ENCODE measurements around the gene HOXC6.

DNA sequence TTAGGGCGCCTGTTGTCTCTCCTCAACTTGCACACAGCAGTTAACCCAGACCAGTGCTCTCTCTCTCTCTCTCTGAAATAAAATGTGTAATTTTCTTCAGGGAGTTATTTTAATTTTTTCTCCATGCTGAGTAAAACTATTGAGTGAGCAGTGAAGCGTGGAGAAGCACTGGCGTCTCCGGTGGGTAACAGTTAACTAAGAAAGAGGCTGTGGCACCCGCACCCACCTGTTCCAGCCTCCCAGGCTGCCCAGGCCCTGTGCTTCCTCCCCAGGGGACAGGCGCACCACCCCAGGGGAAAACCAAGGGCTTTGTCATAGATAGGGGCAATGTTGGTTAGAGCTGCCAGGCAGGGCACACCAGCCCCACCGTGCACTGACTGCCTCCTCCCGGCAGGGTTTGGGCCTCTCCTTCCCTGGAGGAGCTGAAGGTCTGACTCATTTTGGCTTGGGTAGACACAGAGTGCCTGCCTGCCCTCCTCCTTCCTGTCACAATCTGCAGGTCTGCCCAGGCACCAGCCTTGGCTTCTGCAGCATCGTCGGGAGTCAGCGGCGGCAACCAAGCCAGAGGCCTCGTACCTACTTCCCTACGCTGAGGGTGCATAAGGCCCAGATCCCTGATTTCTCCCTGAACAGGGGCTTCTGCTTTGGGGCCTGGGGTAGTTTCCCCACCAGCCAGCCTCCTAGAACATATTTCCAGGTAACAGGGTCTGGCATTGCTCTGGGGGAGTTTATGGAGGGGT is 8.6 kb downstream of the HOXC6 start:
- TF ChIP-seq, protein P1, sequence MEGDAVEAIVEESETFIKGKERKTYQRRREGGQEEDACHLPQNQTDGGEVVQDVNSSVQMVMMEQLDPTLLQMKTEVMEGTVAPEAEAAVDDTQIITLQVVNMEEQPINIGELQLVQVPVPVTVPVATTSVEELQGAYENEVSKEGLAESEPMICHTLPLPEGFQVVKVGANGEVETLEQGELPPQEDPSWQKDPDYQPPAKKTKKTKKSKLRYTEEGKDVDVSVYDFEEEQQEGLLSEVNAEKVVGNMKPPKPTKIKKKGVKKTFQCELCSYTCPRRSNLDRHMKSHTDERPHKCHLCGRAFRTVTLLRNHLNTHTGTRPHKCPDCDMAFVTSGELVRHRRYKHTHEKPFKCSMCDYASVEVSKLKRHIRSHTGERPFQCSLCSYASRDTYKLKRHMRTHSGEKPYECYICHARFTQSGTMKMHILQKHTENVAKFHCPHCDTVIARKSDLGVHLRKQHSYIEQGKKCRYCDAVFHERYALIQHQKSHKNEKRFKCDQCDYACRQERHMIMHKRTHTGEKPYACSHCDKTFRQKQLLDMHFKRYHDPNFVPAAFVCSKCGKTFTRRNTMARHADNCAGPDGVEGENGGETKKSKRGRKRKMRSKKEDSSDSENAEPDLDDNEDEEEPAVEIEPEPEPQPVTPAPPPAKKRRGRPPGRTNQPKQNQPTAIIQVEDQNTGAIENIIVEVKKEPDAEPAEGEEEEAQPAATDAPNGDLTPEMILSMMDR (IDR thresholded peaks at IDR 0.05), result no peak
- TF ChIP-seq EZH2phosphoT487 (IDR thresholded peaks at IDR 0.05), result peak; percentile 77
- TF ChIP-seq EZH2 (IDR thresholded peaks at IDR 0.05), result peak; percentile 23
